CD1c-positive myeloid dendritic cell (primary cell): ENCODE data around the gene GINS2.
A peak's percentile ranks its signal among the peaks of the same experiment; 100 is the strongest.

Experiments
- DNase-seq: peaks from one replicate; pipeline ENCODE4 v3.0.0-alpha.2; 2016; ENCODE audit errors: extremely low spot score

Gene GINS2

DNA sequence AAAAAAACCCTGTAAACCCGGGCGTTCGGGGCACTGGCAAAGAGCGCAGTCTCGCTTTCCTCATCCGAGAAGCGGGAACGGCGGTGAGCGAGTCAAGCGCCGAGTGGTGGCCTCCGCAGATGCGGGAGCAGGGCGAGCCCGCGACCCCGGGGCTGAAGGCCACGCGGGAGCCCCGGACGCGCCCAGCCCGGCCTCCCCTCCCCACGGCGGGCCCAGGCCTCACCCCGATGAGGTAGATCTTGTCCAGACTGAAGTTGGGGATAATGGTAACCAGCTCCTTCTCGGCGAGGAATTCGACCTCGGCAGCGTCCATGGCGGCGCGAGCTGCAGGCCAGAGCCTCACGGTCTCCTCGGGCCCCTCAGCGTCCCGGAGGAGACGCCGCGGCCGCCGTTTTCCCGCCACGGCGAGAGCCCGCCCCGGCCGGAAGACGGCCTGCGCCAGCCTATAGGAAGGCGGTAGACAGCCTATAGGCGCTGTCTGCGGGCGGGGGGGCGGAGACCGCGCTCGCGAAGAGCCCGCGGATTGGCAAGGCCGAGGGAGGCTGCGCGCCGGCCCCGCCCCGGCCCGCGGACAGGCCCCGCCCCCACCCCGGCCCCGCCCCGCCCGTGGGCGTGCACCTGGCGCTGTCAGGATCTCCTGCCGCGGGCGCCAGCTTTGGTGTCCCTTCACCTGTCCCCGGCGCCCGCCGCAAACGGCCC lies at the start of gene GINS2:
Gene GINS2, minus strand, starts transcription at position 369 of the 699 bp plus-strand sequence. Its CDS starts 56 bp downstream, at position 313.
- peak; percentile 93 for DNase-seq

GRCh38 chr16:85736921-85737320 lies 48.2 kb upstream of the GINS2 start:
- DNase-seq = peak; percentile 21

DNA sequence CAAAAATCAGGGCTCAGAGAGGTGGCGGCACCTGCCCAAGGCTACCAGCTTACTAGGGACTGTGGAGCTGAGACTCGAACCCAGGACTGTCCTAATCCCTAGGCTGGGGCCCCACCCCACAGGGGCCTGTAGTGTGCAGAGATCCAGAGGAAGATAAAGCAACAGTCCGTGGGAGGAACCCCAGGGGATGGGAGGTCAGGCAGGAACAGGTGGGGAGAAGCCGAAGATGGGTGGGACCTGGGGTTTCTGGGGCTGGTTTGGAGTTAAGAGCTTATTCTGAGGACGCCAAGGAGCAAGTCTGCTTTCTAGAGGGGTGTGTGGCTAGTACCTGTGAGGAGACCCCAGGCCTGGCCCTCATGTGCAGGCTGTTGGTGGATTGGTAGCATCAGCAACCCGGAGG lies 47.2 kb upstream of the GINS2 start:
- no peak for DNase-seq

DNA sequence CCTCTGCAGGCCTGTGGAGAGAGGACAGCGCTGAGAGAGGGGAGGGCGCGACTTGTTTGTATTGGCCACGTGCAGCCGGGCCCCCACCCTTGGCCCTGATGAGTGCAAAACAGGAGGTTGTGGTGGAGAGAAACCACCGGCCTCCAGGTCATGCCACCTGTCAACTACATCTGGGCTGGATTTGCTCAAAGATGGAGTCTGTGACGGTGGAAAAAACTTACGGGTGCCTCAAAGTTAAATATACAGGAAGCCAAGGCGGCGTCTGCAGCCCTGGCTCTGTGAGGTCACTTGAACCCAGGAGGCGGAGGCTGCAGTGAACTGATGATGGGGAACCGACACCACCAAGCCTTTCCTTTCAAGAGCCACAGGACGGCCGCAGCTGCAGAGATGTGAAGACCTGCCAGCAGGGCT lies 46.5 kb upstream of the GINS2 start:
- DNase-seq = peak; percentile 55

DNA sequence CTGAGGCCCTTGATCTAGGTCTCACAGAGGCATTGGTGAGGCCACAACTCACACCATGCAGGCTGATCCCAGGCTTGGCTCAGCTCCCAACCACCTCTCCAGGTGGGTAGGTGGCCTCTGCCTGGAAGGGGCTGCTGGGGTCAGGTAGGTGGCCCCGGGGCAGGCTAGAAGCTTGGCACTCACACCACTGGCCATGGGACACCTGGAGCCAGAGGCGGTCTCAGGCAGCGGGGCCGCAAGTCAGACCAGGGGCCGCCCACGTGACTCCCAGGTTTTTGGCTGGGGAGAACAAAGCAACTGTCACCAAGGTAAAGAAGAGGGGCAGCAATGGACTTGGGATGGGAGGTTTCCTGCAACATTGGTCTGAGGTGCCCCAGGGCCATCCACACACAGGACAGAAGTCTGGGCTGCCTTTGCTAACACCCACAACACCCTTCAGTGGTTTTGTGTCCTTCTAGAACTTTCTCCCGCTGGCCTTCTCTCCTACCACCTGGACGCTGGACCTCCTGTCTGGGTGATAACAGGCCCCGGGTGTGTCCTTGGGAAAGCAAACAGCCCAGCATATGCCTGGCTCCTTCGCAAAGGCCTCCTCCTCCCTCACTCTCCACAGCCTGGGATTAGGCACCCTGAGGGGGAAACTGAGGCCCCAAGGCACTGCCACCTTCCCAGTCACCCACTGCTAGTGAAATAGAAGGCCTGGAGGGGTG lies 45.7 kb upstream of the GINS2 start:
- no peak for DNase-seq

DNA sequence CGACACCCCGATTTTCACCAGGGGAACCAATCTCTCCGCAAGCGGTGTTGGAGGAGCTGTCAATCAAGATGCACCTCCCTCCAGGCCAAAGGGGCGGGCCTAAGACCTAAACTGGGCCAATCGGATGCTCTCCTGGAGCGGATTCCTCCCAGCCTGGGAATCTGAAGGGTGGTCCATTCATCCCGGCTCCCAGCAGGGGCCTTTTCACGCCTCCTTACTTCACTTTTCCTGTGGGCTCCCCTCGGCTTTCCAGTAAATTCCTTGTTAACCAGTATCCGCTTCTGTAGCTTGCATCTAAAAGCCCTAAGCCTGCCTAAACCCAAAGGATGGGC lies 45.1 kb upstream of the GINS2 start:
- DNase-seq = peak; percentile 35

- DNase-seq = peak; percentile 73
Measured at GRCh38 chr16:85733155-85733838, 44.5 kb upstream of the GINS2 start.

DNA sequence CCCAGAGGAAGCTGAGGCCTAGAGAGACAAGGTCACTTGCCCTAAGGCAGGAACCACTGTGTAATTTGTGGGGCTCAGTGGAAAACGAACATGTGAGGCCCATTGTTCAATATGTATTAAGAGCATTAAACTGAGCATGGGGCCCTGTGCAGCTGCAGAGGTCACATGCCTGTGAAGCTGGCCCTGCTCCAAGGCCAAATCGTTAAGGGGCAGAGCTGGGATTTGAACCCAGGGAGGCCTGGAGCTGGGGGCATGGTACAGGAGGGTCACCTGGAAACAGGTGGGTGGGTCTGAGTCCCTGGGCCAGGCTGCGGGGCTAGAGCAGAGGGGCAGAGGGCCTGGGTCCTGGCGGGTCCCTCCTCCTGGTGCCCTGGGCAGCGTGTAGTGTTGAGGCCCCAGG lies 42.4 kb upstream of the GINS2 start:
- no peak for DNase-seq

GRCh38 chr16:85730186-85730465 lies 41.4 kb upstream of the GINS2 start:
- DNase-seq = peak; percentile 80

DNA sequence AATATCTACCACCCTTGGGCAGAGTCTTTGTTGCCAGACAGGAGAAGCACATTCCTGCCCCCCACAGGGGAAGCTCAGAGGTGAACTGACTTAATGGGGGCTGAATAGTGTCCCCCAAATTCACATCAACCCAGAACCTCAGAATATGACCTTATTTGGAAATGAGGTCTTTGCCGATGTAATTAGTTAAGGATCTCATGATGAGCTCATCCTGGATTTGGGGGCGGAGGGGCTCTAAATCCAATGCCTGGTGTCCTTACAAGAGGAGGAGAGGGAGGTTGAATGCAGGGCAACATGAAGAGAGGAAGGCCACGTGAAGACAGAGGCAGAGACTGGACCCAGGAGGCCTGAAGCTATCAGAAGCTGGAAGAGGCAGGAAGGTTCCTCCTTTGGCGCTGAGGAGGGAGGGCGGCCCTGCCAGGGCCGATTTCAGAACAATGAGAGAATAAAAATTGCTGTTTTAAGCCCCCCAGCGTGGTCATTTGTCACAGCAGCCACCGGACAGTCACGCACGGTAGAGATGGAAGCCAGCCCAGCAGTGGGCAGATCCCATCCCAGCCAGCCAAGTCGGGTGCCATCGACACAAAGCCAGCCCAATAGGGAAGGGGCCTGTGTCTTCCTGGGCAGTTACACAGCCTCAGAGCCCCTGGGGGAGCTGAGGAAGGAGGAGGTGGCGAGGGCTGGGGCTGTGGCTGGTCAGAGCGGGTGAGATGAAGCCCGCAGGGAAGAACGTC lies 40.9 kb upstream of the GINS2 start:
- no peak for DNase-seq

- DNase-seq = no peak
Measured at GRCh38 chr16:85728879-85729278, 40.1 kb upstream of the GINS2 start.

- no peak for DNase-seq
Measured at GRCh38 chr16:85724936-85725335, 36.2 kb upstream of the GINS2 start.

GRCh38 chr16:85724126-85724879 lies 35.5 kb upstream of the GINS2 start:
- no peak for DNase-seq

DNA sequence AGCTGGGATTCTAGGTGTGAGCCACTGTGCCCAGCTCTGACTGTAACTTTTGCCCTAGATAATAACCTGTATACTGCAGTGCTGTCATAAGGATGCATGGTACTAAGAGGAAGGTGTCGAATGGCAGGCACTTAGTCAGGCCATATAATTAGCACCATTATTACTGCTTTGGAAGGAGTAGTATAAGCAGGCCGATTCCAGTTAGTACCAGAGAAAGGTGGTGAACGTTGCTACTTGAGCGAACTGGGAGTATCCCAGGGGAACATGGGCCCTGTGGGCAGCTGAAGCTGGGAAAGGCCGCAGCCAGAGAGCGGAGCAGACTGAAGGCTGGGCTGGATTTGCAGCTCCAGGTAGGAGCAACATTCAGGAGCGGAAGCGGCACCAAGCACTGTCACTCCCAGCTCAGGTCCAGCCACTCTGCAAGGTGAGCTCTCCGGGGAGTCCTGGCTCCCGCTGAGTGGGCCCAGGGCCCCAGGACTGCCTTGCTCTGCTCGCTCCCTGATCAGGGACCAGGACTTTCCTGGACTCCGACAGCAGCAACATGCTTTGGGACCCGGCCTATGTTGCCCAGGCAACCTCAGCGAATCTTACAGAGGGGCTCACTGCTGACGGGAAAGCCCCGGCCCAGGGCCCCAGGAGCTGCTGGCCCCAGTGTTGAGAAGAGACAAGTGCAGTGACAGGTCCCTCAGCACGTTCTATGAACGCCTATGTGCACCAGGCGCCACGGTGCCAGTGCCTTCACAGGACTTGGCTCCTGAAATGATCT lies 33.6 kb upstream of the GINS2 start:
- no peak for DNase-seq

DNA sequence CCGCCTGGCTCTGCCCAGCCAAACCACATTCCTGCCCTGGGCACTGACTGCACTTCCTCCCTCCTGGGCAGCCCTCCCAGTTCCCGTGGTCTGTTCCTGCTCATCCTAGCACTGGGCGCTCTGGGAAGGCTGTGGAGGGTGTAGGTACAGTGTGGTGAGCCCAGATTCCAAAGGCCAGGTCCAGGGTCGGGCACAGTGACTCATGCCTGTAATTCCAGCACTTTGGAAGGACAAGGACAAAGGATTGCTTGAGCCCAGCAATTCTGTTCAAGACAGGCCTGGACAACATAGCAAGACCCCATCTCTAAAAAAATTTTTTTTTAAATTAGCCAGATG lies 31.5 kb upstream of the GINS2 start:
- DNase-seq = no peak

DNA sequence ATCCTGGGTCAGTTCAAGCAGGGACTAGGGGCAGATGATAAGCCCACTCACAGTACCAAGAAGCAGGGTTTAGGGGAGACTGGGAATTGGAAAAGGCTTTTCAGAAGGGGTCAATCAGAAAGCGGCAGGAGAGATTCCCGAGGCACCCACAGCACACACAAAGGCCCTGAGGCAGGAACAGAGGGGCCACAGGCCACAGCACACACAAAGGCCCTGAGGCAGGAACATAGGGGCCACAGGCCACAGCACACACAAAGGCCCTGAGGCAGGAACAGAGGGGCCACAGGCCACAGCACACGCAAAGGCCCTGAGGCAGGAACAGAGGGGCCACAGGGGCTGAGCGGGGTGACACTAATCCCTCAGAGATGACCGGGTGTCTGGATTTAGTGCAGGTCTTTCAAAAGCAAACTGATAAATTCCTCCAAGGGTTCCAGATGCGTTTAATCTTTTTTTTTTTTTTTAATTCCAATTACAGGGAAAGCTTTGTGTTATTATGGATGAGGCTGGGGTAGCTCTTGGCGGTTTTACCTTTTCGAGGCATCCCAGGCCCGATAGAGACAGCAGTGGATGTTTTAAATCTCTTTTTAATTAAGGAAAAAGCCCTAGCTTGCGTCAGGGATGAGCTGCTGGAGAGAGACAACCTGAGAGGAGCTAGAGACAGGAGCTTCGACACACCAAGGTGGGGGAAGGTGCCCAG lies 31.0 kb upstream of the GINS2 start:
- no peak for DNase-seq

GRCh38 chr16:85718682-85719081 lies 29.9 kb upstream of the GINS2 start:
- peak; percentile 10 for DNase-seq

DNA sequence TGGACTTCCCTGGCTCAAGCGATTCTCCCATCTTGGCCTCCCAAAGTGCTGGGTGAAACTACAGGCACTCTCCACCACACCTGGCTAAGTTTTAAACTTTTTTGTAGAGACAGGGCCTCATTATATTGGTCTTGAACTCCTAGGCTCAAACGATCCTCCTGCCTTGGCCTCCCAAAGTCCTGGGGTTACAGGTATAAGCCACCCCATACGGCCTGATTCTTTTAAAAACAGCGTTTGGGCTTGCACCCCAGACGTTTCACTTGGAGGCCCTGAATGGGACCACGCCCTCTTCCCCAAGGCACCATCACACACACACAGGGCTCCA lies 29.4 kb upstream of the GINS2 start:
- no peak for DNase-seq

DNA sequence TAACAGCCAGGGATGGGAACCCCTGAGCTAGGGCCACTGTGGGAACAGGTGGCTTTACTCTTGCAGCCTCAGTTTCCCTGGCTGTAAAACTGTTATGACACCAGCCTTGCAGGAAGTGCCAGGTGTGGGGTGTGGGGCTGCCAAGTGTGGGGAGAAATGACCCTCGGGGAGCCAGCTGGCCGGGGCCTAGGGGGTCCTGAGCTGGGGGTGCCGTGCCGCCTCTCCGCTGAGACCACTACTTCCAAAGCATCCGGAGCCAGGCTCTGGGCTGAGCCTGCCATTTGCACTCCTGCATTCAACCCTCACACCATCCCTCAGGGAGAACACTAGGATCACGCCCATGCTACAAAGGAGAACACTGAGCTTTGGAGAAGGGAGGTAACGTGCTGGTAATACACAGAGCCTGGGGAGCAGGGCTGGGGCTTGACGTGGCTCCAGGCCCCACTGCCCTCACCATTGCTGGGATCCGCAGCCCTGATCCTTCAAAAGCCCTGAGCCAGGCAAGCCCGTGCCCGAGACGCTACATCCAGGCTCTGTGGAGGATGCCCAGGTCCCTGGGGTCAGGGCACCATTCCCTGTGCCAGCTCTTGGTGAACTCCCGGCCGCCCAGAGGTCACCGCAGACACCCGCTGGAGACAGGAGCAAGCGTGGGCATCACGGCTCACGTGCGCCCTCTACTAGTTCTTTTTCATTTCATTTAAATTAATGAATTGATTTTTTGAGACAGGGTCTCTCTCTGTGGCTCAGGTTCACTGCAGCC lies 28.8 kb upstream of the GINS2 start:
- peak; percentile 85 for DNase-seq

DNA sequence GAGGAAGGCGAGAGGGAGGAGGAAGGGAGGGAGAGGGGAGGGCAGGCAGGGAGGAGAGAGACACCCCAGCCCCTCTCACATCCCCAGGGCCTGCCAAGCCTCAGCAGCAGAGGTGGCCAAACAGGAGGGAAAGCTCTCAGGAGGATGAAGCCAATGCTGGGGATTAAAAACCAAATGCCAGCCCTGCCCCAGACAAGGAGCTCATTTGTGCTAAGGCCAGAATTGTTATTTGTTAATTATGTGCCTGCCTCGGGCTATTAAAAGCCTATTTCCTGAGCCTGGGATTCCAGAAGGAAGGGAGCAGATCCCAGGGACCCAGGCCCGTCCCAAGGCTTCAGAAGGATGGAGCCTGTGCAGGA lies 27.9 kb upstream of the GINS2 start:
- no peak for DNase-seq
